Glutamatergic neuron (in vitro differentiated cells): ENCODE data around the gene CAMK2D. TPM values are rescaled to one million over a fixed set of nuclear protein-coding genes. Genes with fewer than 3 reads are reported as not detected.

ENCODE experiments used
- DNase-seq: peaks from one replicate; pipeline ENCODE4 v3.0.0; 2022
- H3K27ac Mint-ChIP-seq: one replicate; pipeline ENCODE4 v1.8.0; 2020; ENCODE audit warnings: mild to moderate bottlenecking, mixed read lengths, inconsistent platforms; ENCODE audit not compliant: unreplicated experiment
- H3K27me3 Mint-ChIP-seq: one replicate; pipeline ENCODE4 v1.8.0; 2020; ENCODE audit warnings: mild to moderate bottlenecking, moderate library complexity, mixed read lengths, inconsistent platforms; ENCODE audit not compliant: unreplicated experiment
- H3K36me3 Mint-ChIP-seq: one replicate; pipeline ENCODE4 v1.8.0; 2020; ENCODE audit warnings: mild to moderate bottlenecking, mixed read lengths, inconsistent platforms; ENCODE audit not compliant: unreplicated experiment
- H3K4me1 Mint-ChIP-seq: one replicate; pipeline ENCODE4 v1.8.0; 2020; ENCODE audit warnings: mild to moderate bottlenecking, low read depth, mixed read lengths, inconsistent platforms; ENCODE audit not compliant: unreplicated experiment
- H3K4me3 Mint-ChIP-seq: one replicate; pipeline ENCODE4 v1.8.0; 2020; ENCODE audit warnings: mild to moderate bottlenecking, mixed read lengths, inconsistent platforms; ENCODE audit not compliant: unreplicated experiment
- H3K9me3 Mint-ChIP-seq: one replicate; pipeline ENCODE4 v1.8.0; 2020; ENCODE audit warnings: mild to moderate bottlenecking, moderate library complexity, mixed read lengths, inconsistent platforms; ENCODE audit not compliant: unreplicated experiment
- total RNA-seq: library from RNA; stranded (reverse); fragmentation: NEBNext Ultra II Directional; extraction: Animal tissue kit (Norgen Biotek cat#: 25700); gene quantifications from one replicate; pipeline ENCODE4 v1.2.1, GENCODE V29; 2021; ENCODE audit not compliant: unreplicated experiment
- TF ChIP-seq, protein P1 (sequence below): fragments of 200-600 bp; sonication (generic); IDR thresholded peaks from one replicate; pipeline ENCODE4 v1.5.0; 2021; ENCODE audit not compliant: partially characterized antibody, unreplicated experiment

The CAMK2D gene
- total RNA-seq, 1 donor from 2014 or later: 24.8 TPM

DNA sequence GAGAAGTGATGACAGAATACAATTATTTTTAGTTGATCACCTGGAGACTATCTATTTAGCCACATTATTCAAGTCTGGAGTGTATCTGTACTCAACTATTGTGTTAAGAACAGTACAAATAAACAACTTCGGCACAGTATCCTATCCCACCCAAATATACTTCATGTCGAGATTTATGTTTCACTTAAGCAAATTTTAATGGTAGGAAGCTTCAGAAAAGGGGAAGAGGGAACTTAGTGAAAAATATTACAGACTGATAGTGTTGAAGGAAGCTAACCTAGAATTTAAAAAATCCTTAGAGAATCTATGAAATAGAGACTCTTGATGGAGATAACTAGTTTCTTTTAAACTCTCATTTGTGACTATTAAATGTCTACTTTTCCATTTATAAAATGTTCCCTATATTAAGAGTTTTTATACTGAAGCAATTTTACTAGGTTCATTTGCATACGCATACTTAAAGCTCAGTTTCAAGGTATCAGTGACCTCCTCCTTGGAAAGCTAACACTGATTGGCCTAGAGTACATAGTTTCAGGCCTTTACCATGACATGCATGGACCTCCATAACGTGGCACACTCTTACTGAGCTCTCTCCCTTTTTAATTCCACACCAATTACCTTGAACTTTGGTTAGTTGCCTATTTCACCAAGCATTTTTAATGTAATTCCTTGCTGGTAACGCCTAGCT lies 197.7 kb downstream of the CAMK2D start:
- DNase-seq: no peak
- Mint-ChIP-seq H3K4me3 (no peak overlapping the region), H3K27me3 (no peaks in the 10 kb centered on the region), H3K9me3 (no peaks in the 10 kb centered on the region), H3K36me3 (no peaks in the 10 kb centered on the region), H3K27ac (no peak overlapping the region), H3K4me1 (no peaks in the 10 kb centered on the region)
- TF ChIP-seq, protein P1, sequence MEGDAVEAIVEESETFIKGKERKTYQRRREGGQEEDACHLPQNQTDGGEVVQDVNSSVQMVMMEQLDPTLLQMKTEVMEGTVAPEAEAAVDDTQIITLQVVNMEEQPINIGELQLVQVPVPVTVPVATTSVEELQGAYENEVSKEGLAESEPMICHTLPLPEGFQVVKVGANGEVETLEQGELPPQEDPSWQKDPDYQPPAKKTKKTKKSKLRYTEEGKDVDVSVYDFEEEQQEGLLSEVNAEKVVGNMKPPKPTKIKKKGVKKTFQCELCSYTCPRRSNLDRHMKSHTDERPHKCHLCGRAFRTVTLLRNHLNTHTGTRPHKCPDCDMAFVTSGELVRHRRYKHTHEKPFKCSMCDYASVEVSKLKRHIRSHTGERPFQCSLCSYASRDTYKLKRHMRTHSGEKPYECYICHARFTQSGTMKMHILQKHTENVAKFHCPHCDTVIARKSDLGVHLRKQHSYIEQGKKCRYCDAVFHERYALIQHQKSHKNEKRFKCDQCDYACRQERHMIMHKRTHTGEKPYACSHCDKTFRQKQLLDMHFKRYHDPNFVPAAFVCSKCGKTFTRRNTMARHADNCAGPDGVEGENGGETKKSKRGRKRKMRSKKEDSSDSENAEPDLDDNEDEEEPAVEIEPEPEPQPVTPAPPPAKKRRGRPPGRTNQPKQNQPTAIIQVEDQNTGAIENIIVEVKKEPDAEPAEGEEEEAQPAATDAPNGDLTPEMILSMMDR: no peak

DNA sequence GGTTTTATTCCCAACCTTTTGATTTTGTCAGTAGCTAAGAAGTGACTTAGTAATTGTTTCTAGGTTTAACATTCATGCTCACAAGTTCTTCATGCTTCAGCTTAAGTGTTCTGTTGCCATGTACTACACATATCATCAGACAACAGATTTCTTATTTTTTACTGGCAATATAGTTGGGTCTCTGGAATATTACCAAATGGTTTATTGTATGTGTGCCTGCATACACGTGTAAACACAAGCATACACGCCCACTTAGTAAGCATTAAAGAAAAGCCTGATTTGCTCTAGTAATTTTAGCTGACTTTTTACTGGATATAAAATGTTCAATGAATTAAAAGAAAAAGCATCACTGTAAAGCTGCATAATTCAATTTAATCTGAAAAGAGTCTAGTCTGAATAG lies 199.8 kb downstream of the CAMK2D start:
- no peak overlapping the region for H3K27ac Mint-ChIP-seq
- no peaks in the 10 kb centered on the region for H3K9me3 Mint-ChIP-seq
- H3K36me3 Mint-ChIP-seq: no peaks in the 10 kb centered on the region
- TF ChIP-seq, protein P1: no peak
- H3K4me3 Mint-ChIP-seq: no peak overlapping the region
- H3K27me3 Mint-ChIP-seq: no peaks in the 10 kb centered on the region
- H3K4me1 Mint-ChIP-seq: no peaks in the 10 kb centered on the region
- DNase-seq: no peak

DNA sequence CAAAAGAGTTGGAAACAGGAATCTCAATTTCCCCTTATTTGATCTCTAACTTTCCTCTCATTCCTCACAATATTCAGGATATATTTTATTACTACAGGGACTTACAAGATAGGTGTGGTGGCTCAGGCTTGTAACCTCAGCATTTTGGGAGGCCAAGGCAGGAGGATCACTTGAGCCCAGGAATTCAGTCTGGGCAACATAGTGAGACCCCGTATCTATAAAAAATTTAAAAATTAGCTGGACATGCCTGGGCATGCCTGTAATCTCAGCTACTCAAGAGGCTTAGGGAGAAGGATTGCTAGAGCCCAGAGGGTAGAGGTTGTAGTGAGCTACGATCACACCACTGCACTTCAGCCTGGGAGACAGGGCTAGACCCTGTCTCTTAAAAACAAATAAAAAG lies 200.4 kb downstream of the CAMK2D start:
- no peaks in the 10 kb centered on the region for H3K27me3 Mint-ChIP-seq
- no peak for DNase-seq
- H3K27ac Mint-ChIP-seq: no peak overlapping the region

DNA sequence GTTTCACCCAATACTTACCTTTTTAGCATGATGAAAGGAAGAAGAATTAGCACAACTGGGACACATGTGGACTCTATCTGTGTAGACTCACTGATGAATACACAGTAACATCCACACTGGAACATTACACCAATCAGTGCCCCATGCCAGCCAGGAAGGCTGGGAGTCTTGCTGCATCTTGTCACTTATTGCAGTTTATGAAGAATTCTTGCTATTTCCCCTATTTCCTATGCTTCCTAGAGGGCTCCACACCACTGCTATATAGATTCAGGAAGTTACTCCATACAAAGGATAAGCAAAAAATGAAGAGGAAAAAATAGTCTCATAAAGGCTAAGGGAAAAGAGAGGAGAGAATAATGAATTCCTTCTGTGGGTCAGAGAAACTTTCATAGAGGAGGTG lies 201.0 kb downstream of the CAMK2D start:
- H3K27ac Mint-ChIP-seq: no peak overlapping the region
- no peak overlapping the region for H3K4me3 Mint-ChIP-seq
- TF ChIP-seq, protein P1: no peak
- DNase-seq: no peak
- no peaks in the 10 kb centered on the region for H3K4me1 Mint-ChIP-seq
- no peaks in the 10 kb centered on the region for H3K27me3 Mint-ChIP-seq
- H3K9me3 Mint-ChIP-seq: no peaks in the 10 kb centered on the region
- H3K36me3 Mint-ChIP-seq: no peaks in the 10 kb centered on the region

More for the DNA sequence above, 200.4 kb downstream of the CAMK2D start:
- no peaks in the 10 kb centered on the region for H3K36me3 Mint-ChIP-seq
- no peaks in the 10 kb centered on the region for H3K9me3 Mint-ChIP-seq
- H3K4me1 Mint-ChIP-seq: no peaks in the 10 kb centered on the region
- no peak overlapping the region for H3K4me3 Mint-ChIP-seq
- TF ChIP-seq, protein P1: no peak

DNA sequence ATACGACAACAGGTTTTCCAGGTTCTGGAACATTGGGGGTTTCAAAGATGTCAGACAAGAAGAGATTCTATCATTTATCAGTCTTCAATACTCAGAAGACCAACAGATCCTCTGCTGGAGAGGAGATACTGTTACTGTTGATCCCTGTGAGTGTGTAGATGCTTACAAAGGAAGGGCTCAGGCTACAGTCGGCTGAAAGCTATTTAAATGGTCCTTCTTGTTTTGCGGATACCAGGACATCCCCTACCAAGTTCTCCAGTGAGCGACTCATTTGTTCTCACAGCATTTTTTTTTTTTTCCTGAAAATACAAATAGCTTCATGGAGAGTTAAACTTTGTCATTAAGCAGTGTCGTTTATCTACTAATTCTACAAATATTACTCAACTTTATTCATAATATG lies 201.6 kb downstream of the CAMK2D start:
- no peak for DNase-seq
- Mint-ChIP-seq H3K9me3 (no peaks in the 10 kb centered on the region), H3K4me3 (no peak overlapping the region), H3K27me3 (no peaks in the 10 kb centered on the region), H3K36me3 (no peaks in the 10 kb centered on the region), H3K4me1 (no peaks in the 10 kb centered on the region), H3K27ac (no peak overlapping the region)
- TF ChIP-seq, protein P1: no peak
